Tibial artery (tissue), 4 donors: ENCODE results near the gene EXOSC5.

Source experiments
- DNase-seq, 2 donors: peaks; one replicate each; pipeline ENCODE4 v3.0.0-alpha.2; 2019
- H3K27ac ChIP-seq, 2 donors: fragments of 200-600 bp; sonication (generic) in 1 of 2; 1 replicate in 1 of 2; 2 replicates in 1 of 2; pipeline ENCODE4 v1.5.1; 2018 to 2019; ENCODE audit warnings: mild to moderate bottlenecking in 1 of 2
- H3K27me3 ChIP-seq, 2 donors: fragments of 200-600 bp; sonication (generic) in 1 of 2; one replicate each; pipeline versions ENCODE4 v1.5.1 to v1.6.0; 2016 to 2019
- H3K36me3 ChIP-seq, 3 donors: fragments of 200-600 bp; sonication (generic) in 2 of 3; one replicate each; pipeline ENCODE4 v1.5.1; 2016 to 2019; ENCODE audit warnings: mild to moderate bottlenecking in 2 of 3
- H3K4me1 ChIP-seq, 4 donors: fragments of 200-600 bp; sonication (generic) in 2 of 4; 1 replicate in 3 of 4; 2 replicates in 1 of 4; pipeline ENCODE4 v1.5.1; 2016 to 2019
- H3K4me3 ChIP-seq, 2 donors: fragments of 200-600 bp; sonication (generic) in 1 of 2; 1 replicate in 1 of 2; 2 replicates in 1 of 2; pipeline ENCODE4 v1.5.1; 2018 to 2019; ENCODE audit warnings: mild to moderate bottlenecking in 2 of 2
- H3K9me3 ChIP-seq, 3 donors: fragments of 200-600 bp; sonication (generic) in 1 of 3; one replicate each; pipeline ENCODE4 v1.5.1; 2016 to 2019
- intact Hi-C: fragments of 100-400 bp; cut with DNase I; formaldehyde crosslinking; loops from one replicate; pipeline ENCODE4 v1.15.0; 2023; ENCODE audit warnings: low total_unique reads
- TF ChIP-seq, protein P1 (sequence below), 2 experiments: fragments of 200-600 bp in 1 of 2; fragments of 450-650 bp in 1 of 2; IDR thresholded peaks; one replicate each; pipeline ENCODE4 v1.5.1; 2017 to 2019; ENCODE audit warnings: antibody characterized with exemption in 2 of 2, mild to moderate bottlenecking in 1 of 2, moderate library complexity in 1 of 2

EXOSC5 gene

DNA sequence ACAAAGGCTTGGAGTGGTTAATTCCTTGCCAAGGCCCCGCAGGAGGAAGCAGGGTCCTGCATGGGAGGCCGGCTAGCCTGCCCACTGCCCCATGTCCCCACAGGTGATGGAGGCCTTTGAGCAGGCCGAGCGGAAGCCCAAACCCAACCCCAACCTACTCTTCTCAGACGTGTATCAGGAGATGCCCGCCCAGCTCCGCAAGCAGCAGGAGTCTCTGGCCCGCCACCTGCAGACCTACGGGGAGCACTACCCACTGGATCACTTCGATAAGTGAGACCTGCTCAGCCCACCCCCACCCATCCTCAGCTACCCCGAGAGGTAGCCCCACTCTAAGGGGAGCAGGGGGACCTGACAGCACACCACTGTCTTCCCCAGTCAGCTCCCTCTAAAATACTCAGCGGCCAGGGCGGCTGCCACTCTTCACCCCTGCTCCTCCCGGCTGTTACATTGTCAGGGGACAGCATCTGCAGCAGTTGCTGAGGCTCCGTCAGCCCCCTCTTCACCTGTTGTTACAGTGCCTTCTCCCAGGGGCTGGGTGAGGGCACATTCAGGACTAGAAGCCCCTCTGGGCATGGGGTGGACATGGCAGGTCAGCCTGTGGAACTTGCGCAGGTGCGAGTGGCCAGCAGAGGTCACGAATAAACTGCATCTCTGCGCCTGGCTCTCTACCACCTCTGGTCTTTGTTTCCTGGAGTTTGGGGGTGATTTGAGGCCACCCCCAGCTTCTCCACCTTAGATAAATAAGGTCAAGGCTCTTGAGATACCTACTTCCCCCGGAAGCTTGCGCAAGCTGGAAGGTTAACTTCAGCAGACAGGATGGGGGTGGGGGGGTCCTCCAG lies 27.4 kb upstream of the EXOSC5 start:
- no peaks in the 10 kb centered on the region for H3K27me3 ChIP-seq
- no peak overlapping the region for H3K4me3 ChIP-seq
- H3K27ac ChIP-seq, result no peak overlapping the region
- H3K9me3 ChIP-seq, result no peaks in the 10 kb centered on the region
- peaks cover 44 to 70% (median 57%) of the 10 kb centered on the region in 3 donors for H3K36me3 ChIP-seq
- no peak for DNase-seq
- TF ChIP-seq, protein P1, sequence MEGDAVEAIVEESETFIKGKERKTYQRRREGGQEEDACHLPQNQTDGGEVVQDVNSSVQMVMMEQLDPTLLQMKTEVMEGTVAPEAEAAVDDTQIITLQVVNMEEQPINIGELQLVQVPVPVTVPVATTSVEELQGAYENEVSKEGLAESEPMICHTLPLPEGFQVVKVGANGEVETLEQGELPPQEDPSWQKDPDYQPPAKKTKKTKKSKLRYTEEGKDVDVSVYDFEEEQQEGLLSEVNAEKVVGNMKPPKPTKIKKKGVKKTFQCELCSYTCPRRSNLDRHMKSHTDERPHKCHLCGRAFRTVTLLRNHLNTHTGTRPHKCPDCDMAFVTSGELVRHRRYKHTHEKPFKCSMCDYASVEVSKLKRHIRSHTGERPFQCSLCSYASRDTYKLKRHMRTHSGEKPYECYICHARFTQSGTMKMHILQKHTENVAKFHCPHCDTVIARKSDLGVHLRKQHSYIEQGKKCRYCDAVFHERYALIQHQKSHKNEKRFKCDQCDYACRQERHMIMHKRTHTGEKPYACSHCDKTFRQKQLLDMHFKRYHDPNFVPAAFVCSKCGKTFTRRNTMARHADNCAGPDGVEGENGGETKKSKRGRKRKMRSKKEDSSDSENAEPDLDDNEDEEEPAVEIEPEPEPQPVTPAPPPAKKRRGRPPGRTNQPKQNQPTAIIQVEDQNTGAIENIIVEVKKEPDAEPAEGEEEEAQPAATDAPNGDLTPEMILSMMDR (IDR thresholded peaks at IDR 0.05), result no peak
- intact Hi-C loops, result loop anchor here (10.0 kb wide), 1 partner anchor 60 kb away; the partner anchor contains the start of gene B9D2
- peaks cover 0 to 28% (median 25%) of the 10 kb centered on the region in 4 donors for H3K4me1 ChIP-seq

DNA sequence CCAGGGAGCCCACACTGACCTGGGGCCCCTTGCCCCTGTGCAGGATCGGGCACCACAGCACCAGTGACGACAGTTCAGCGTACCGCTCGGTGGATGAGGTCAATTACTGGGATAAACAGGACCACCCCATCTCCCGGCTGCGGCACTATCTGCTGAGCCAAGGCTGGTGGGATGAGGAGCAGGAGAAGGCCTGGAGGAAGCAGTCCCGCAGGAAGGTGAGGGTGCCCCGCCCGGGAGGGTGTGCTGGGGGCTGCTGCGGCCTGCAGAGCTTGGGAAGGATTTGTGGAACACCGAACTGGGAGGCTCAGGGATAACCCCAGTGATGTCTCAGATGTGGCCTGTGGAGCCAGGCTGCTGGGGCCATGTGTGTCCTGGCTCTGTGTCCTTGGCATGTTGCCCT lies 25.8 kb upstream of the EXOSC5 start:
- Histone ChIP-seq H3K4me3 (no peak overlapping the region), H3K27me3 (no peaks in the 10 kb centered on the region), H3K4me1 (peaks cover 0 to 19% (median 16%) of the 10 kb centered on the region in 4 donors), H3K27ac (no peak overlapping the region), H3K9me3 (no peaks in the 10 kb centered on the region), H3K36me3 (peaks cover 57 to 86% (median 73%) of the 10 kb centered on the region in 3 donors)
- no peak for DNase-seq
- TF ChIP-seq, protein P1 (IDR thresholded peaks at IDR 0.05), result no peak
- intact Hi-C loops, result loop anchor here (10.0 kb wide), 1 partner anchor 58 kb away; the partner anchor contains the start of gene B9D2

DNA sequence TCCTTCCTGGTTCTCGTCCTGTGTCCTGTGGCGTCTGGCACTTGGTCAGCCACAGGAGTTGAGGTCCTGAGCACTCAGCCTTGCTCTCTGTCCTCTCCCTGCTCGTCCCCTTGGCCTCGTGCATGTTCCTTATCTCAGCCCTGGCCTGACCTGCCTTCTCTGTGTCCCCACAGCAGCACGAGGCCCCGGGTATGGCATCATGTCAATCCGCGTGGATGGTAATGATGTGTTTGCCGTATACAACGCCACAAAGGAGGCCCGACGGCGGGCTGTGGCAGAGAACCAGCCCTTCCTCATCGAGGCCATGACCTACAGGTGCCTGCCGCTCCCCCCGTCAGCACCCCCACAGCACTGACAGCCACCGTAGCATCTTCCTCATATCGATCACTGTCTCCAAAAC lies 25.3 kb upstream of the EXOSC5 start:
- no peak overlapping the region for H3K27ac ChIP-seq
- H3K36me3 ChIP-seq, result peaks cover 57 to 91% (median 77%) of the 10 kb centered on the region in 3 donors
- no peaks in the 10 kb centered on the region for H3K27me3 ChIP-seq
- no peak overlapping the region for H3K4me3 ChIP-seq
- H3K9me3 ChIP-seq, result no peaks in the 10 kb centered on the region
- TF ChIP-seq, protein P1 (IDR thresholded peaks at IDR 0.05), result no peak
- intact Hi-C loops, result loop anchor here (10.0 kb wide), 1 partner anchor 58 kb away; the partner anchor contains the start of gene B9D2
- DNase-seq, result no peak
- peaks cover 0 to 14% (median 11%) of the 10 kb centered on the region in 4 donors for H3K4me1 ChIP-seq

DNA sequence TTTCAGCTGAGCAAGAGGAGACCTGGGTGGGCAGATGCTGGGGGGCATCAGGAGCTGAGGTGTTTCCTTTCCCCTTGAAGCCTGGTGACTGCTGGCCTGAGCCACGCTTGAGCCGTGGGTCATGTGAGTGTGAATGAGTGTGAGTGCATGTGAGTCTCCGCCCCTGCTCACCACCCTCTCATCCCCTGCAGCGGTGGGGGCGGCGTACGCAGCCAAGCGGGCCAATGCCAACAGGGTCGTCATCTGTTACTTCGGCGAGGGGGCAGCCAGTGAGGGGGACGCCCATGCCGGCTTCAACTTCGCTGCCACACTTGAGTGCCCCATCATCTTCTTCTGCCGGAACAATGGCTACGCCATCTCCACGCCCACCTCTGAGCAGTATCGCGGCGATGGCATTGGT lies 24.8 kb upstream of the EXOSC5 start:
- H3K4me1 ChIP-seq, result peaks cover 0 to 13% (median 8%) of the 10 kb centered on the region in 4 donors
- H3K27ac ChIP-seq, result no peak overlapping the region
- intact Hi-C loops, result loop anchor here (10.0 kb wide), 1 partner anchor 57 kb away; the partner anchor contains the start of gene B9D2
- TF ChIP-seq, protein P1 (IDR thresholded peaks at IDR 0.05), result no peak
- no peaks in the 10 kb centered on the region for H3K27me3 ChIP-seq
- no peaks in the 10 kb centered on the region for H3K9me3 ChIP-seq
- H3K36me3 ChIP-seq, result peaks cover 61 to 96% (median 82%) of the 10 kb centered on the region in 3 donors
- DNase-seq, result no peak
- H3K4me3 ChIP-seq, result no peak overlapping the region

DNA sequence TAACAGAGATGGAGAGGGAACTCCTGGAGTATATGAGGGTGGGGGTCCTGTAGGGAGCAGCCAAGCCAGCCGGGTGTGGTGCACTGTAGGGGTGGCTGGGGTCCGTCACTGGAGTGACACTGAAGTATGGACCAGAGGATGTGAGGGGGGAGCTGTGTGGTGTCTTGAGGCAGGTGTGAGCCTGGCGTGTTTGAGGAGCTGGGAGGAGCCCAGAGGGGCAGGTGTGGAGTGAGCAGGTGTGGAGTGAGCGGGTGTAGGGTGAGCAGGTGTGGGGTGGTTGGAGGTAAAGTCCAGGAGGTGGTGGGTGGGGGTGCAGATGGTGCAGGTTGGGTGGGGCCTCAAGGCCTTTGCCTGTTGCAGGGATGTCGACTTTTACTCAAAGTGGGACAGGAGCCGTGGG lies 24.2 kb upstream of the EXOSC5 start:
- H3K4me1 ChIP-seq, result peaks cover 0 to 6% (median 1%) of the 10 kb centered on the region in 4 donors
- DNase-seq, result no peak
- intact Hi-C loops, result loop anchor here (10.0 kb wide), 1 partner anchor 57 kb away; the partner anchor contains the start of gene B9D2
- peaks cover 68 to 100% (median 86%) of the 10 kb centered on the region in 3 donors for H3K36me3 ChIP-seq
- no peaks in the 10 kb centered on the region for H3K27me3 ChIP-seq
- H3K9me3 ChIP-seq, result no peaks in the 10 kb centered on the region
- TF ChIP-seq, protein P1 (IDR thresholded peaks at IDR 0.05), result no peak
- H3K4me3 ChIP-seq, result no peak overlapping the region
- no peak overlapping the region for H3K27ac ChIP-seq
